ACHN (cell line): Measurements from ENCODE around the gene TSEN2.

Source experiments
- DNase-seq: peaks from one replicate; pipeline ENCODE4 v3.0.0-alpha.2; 2015
- in situ Hi-C: cut with HindIII; loops from 2 replicates; pipeline ENCODE4 v1.10.0; 2017; ENCODE audit warnings: low sequenced_read_pairs, low pct_ligation_motif_present, low pct_unique_long_range_greater_than_20kb

TSEN2 gene

DNA sequence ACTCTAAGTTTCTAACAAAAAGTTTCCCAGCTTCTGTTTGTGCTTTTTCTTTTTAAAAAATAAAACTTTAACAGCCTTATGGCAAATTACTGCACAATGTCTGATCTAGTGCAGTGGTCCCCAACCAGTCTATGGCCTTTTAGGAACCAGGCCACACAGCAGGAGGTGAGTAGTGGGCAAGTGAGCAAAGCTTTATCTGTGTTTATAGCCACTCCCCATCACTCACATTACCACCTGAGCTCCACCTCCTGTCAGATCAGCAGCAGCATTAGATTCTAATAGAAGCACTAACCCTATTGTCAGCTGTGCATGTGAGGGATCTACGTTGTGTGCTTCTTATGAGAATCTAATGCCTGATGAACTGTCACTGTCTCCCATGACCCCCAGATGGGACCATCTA is 78.2 kb downstream of the TSEN2 start:
- no peak for DNase-seq
- in situ Hi-C loops: no loop called here

DNA sequence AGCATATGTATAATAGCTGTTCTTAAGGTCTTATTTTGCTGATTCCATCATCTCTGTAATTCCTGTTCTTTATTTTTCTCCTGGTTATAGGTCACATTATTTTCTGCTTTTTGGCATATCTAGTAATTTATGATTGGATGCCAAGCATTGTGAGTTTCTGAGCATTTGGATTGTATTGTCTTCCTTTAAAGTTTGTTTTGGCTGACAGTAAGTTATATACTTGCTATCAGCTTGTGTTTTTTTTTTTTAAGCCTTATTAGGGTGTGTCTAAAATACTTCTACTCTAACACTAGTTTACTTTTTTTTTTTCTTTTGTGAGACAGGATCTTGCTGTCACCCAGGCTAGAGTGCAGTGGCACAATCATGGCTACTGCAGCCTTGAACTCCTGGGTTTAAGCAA is 82.7 kb downstream of the TSEN2 start:
- no peak for DNase-seq
- in situ Hi-C loops: no loop called here

DNA sequence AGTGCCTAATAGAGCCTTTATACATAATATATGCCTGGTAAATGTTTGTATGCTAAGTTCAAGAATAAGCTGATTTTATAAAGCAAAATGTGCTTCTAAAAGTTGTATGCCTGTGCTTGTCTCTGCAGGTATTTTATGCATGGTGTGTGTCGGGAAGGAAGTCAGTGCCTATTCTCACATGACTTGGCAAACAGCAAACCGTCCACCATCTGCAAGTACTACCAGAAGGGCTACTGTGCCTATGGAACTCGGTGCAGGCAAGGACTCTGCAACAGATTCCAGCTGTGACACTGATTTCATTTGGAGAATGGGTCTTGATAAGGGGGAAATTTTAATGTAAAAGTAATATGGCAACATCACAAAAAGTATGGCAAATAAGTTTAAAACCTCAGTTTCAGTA is 84.5 kb downstream of the TSEN2 start:
- in situ Hi-C loops: no loop called here

DNA sequence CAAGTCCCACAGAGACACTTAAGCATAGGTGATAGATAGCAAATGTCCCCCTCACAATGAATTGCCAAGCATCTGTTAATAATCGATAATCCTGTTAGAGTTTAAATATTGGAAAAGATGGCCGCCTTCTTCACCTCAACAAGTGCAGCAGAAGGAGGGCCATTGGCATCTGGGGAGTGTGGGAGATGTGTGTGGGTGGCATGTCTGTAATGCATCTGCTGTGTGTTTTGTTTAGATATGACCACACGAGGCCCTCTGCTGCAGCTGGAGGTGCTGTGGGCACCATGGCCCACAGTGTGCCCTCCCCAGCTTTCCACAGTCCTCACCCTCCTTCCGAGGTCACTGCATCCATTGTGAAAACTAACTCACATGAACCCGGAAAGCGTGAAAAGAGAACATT is 85.6 kb downstream of the TSEN2 start:
- in situ Hi-C loops: no loop called here
- no peak for DNase-seq

More for the DNA sequence above, 84.5 kb downstream of the TSEN2 start:
- DNase-seq: no peak

DNA sequence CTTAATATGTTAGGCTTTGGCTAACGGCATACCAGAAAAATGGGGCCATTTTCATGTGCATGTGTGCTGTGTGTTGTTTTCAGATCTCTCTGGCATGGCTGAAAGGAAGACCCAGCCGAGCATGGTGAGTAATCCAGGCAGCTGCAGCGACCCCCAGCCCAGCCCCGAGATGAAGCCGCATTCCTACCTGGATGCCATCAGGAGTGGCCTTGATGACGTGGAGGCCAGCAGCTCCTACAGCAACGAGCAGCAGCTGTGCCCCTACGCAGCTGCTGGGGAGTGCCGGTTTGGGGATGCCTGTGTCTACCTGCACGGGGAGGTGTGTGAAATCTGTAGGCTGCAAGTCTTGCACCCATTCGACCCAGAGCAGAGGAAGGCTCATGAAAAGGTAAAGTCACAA is 87.7 kb downstream of the TSEN2 start:
- in situ Hi-C loops: no loop called here
- no peak for DNase-seq

DNA sequence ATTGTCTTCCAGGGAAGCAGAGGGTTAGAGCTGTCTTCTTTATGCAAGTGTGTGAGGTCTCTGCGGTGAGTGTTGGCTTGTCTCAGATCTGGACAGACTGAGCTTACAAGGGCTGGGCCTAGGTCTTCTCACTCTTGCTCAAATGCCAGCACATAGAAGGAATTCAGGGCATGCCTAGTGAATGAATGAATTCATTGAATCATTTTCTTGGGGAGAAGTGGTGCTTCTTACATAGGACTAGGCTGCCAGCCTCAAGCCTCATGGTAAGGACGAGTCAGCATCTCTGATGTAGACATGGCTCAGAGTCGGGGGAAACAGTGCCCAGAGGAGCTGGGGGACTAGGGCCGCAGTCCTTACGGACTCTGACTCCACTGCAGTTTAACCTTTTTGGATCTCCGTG is 89.9 kb downstream of the TSEN2 start:
- no peak for DNase-seq
- in situ Hi-C loops: no loop called here

DNA sequence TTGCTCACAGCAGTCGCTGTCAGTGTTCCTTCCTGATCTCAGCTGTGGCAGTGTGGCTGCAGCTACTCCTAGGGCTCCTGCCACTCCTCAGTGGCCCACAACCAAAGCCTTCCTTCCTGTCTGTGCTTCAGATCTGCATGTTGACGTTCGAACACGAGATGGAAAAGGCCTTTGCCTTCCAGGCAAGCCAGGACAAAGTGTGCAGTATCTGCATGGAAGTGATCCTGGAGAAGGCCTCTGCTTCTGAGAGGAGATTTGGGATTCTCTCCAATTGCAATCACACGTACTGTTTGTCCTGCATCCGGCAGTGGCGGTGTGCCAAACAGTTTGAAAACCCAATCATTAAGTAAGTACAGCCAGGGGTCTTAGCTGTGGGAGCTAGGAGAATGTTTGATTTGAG is 90.4 kb downstream of the TSEN2 start:
- in situ Hi-C loops: no loop called here
- no peak for DNase-seq

DNA sequence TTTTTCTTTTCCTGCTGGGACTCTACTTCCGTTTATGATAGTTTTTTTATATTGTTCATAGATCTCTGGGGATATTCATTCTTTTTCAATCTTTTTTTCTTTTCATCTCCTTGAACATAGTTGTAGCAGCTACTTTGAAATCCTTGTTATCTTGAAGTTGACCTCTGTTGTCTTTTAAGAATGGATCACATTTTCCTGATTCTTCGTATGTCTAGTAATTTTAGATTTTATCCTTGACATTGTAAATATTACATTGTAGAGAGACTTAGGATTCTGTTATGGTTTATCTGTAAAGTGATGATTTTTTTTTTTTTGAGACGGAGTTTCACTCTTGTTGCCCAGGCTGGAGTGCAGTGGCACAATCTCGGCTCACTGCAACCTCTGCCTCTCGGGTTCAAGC is 93.1 kb downstream of the TSEN2 start:
- no peak for DNase-seq
- in situ Hi-C loops: no loop called here

DNA sequence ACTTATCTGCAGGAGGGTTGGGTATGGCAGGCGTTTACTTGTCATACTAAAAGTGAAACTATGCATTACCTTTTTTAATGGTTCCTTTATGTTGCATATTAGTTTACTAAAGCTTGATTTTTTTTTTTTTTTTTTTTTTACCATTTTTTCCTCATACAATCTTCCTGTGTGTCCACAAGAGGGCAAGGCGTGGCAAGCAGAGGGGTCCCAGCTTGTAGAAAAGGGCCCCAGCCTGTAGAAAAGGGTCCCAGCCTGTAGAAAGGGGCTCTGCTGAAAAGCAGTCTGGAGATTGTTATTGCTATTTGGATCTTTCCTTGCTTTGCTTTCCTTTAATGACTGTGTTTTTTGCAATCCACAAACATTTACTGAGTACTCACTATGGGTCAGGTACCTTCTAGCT is 94.5 kb downstream of the TSEN2 start:
- in situ Hi-C loops: no loop called here
- no peak for DNase-seq

DNA sequence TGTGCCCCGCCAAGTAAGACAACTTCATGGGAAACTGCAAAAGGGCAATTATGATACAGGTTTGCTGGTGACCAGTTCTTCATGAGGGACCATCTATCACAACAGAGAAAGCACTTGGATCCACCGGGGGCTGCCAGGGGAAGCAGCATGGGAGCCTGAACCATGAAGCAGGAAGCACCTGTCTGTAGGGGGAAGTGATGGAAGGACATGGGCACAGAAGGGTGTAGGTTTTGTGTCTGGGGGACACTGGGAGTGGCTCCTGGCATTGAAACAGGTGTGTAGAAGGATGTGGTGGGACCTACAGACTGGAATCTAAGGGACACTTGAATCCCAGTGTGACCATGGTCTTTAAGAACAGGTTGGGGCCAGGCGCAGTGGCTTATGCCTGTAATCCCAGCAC is 95.2 kb downstream of the TSEN2 start:
- DNase-seq: no peak
- in situ Hi-C loops: no loop called here

DNA sequence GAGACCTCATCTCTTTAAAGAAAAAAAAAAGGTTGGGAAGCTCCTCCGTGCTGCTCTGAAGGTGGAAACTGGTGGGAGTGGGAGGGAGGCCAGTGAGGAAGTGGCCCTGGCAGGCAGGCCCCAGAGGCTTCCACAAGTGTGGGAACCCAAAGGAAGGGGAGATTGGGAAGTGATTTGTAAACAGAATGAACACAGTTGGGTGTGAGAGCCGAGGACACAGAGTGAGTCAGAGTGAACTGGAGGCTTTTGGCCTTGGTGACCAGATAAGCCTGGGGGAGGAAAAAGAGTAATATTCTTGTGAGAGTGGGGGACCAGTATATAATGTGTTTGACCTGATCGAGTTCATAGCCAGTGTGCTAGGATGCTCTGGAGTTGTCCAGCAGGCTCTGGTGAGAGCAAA is 95.6 kb downstream of the TSEN2 start:
- in situ Hi-C loops: no loop called here
- no peak for DNase-seq

DNA sequence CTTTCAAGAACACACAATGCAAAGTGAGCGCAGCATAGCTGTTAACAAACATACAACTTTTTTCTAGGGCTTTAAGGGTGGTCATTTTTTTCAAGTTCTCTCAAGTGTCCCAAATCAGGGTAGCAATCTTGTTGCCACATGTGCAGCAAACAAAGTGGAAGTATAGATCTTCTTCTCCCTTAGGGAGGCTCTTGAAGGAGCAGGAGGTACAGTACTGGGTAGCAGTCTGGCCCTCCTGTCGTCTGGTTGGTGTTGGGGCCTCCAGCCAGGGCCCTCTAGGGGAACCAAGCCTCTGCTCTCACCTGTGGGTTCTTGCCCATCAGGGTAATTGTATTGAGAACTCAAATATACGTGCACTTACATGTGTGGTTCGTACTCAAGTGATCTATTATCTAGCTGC is 98.5 kb downstream of the TSEN2 start:
- in situ Hi-C loops: no loop called here

More for the DNA sequence above, 98.5 kb downstream of the TSEN2 start:
- no peak for DNase-seq
